ENCODE measurements around the gene KIF3A.

Gene KIF3A

GRCh38 chr5:132770476-132771159, 33.3 kb upstream of the KIF3A start:
- DNase-seq, result no peak

- no peak for DNase-seq
Observed at GRCh38 chr5:132768485-132768868, 31.1 kb upstream of the KIF3A start.

- DNase-seq, result no peak
Observed at GRCh38 chr5:132767150-132767549, 29.8 kb upstream of the KIF3A start.

GRCh38 chr5:132766806-132767055, 29.4 kb upstream of the KIF3A start:
- DNase-seq, result no peak

GRCh38 chr5:132766020-132766805, 28.9 kb upstream of the KIF3A start:
- no peak for DNase-seq

- DNase-seq, result no peak
Observed at GRCh38 chr5:132765311-132766019, 28.1 kb upstream of the KIF3A start.

- no peak for DNase-seq
Observed at GRCh38 chr5:132764671-132765238, 27.4 kb upstream of the KIF3A start.

GRCh38 chr5:132764051-132764450, 26.7 kb upstream of the KIF3A start:
- no peak for DNase-seq

GRCh38 chr5:132763181-132764036, 26.1 kb upstream of the KIF3A start:
- no peak for DNase-seq

GRCh38 chr5:132762246-132763000, 25.1 kb upstream of the KIF3A start:
- no peak for DNase-seq

GRCh38 chr5:132761321-132762240, 24.2 kb upstream of the KIF3A start:
- no peak for DNase-seq

- no peak for DNase-seq
Observed at GRCh38 chr5:132760601-132761317, 23.4 kb upstream of the KIF3A start.

GRCh38 chr5:132760049-132760420, 22.7 kb upstream of the KIF3A start:
- DNase-seq, result no peak

GRCh38 chr5:132759114-132760048, 22.0 kb upstream of the KIF3A start:
- DNase-seq, result no peak

- no peak for DNase-seq
Observed at GRCh38 chr5:132758451-132758850, 21.1 kb upstream of the KIF3A start.

- no peak for DNase-seq
Observed at GRCh38 chr5:132756542-132756941, 19.2 kb upstream of the KIF3A start.

- DNase-seq, result no peak
Observed at GRCh38 chr5:132754947-132755346, 17.6 kb upstream of the KIF3A start.

GRCh38 chr5:132754111-132754510, 16.8 kb upstream of the KIF3A start:
- DNase-seq, result no peak
